NOMO-1 treated with DMSO at 0.1 percent for 48 hours (cell line): Measurements from ENCODE around the gene ADGRA1.

Experiments used
- DNase-seq: peaks from one replicate; lab custom pipeline; 2025; ENCODE audit not compliant: unreplicated experiment; lab: John Stamatoyannopoulos, UW

ADGRA1 gene

DNA sequence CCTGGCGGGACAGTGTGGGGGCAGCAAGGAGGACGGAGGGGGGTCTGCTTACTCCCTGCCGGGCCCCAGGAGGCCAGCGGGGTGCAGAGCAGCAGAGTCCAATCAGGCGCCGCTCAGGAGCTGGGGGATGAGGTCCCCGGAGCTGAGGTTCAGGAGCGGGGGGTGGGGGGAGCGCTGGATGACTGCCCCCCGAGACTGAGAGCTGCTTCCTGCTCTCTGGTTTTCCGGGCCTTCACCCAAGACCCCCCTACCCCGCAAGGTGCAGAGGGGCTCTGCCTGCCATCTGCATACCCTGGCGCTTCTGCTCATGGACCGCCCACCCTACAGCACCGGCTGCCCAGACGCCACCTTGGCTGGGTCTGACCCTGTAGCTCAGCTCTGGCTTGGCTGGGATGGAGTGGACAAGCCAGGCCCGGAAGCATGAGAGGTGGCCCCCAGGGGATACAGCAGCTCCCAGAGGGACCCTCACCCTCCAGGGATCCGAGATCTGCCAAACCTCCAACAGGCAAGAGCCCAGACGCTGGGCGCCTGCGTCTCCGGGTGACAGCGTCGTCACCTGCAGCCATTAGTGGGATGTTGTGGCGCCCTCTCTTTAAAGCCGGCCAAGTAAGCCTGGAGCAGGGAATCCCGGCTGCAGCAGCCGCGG lies 73.2 kb downstream of the ADGRA1 start:
- no peak for DNase-seq

DNA sequence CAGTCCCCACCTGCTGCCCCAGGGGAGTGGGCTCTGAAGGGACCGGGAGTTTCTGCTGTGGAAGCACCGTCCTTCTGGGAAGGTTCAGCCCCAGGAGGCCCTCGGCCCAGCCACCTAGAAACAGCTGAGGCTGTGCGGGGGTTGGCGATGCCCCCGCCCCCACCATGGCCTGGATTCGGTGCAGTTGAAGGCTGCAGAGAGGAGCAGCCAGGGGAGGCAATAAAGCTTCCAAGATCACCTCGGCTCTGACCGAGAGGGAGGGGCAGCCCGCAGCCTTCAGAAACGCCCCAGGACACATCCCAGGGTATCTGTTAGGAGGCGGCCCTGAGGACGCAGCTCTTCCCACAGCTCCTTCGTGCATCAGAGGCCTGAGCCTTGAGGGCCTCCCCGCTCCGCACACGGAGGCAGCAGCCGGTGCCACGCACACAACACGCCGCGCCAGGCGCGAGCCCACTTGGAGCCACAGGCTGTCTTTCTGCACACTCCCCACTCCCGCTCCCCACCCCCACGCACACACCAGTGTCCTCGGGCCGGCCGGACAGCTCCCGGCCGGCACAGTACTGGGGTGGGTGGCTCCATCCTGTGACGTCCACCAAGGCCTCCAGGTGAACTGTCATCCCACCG lies 73.9 kb downstream of the ADGRA1 start:
- DNase-seq, result no peak

DNA sequence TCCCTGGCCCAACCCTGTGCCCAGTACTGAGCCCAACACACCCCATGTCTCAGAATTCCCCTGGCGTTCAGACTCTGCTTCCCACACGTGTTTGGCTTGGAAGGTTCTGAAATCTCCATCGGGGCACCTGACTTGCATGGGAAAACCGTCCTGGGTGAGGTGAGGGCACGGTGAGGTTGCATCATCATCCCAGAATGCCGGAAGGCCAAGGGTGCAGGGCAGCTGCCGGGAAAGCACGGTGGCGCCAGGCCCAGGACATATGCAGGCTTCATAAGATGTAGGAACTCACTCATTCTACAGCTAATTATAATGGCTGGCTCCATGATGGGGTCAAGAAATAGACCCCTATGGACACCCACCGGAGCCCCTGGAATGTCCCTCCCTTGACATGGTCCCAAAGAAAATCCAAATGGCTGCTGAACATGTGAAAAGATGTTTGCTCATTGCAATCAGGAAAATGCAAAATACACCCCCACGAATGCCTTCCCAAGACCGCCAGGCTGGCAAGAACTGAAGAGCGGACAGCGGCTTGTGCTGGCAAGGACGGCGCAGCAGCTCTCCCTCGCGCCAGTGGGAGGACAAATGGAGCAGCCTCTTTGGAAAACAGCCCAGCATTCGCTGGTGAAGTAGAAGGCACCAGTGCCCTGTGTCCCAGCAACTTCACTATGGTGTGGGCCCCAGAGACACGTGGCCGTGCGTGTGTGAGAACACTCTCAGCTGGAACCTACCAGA lies 74.6 kb downstream of the ADGRA1 start:
- no peak for DNase-seq

DNA sequence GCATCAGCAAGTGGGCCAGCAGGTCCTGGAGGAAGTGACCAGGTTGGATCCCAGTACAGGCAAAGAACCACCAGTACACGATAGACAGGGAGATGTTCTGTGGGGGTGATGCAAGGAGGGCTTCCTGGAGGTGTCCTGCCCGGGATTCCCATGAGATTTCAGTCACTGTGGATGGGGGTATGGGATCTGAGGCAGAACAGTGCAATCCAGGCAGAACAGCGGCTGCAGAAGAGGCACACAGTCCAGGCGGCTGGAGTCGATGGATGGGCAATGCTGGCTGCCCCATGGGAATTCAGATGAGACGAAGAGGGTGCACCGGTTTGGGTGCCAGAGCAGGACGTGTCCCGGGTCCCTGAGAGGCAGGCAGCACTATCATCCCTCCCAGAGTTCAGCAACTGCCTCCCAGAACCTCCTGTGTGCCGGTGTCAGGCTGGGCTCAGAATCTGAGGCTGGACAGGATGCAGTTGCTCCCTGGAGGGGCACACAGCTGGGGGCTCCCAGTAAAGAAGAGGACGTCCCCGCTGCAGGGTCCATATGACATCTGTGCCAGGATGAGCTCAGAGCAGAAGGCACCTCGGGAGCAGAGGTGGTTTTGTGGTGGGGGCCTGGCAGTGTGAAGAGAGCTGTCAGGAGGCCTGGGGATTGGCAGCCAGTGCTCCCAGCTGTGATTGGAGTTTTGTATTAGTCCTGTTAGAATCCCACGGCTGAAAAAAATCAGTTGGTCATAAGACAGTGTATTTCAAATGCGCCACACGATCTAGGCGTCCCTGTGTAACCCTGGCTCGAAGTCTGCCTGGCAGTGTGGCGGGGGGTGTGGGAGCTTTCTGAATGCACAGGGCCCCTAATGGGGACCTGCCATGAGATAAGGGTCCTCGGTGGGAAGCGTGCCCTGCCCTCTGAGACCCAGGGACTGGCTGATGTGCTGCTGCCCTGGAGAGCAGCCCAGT lies 75.5 kb downstream of the ADGRA1 start:
- DNase-seq, result no peak

DNA sequence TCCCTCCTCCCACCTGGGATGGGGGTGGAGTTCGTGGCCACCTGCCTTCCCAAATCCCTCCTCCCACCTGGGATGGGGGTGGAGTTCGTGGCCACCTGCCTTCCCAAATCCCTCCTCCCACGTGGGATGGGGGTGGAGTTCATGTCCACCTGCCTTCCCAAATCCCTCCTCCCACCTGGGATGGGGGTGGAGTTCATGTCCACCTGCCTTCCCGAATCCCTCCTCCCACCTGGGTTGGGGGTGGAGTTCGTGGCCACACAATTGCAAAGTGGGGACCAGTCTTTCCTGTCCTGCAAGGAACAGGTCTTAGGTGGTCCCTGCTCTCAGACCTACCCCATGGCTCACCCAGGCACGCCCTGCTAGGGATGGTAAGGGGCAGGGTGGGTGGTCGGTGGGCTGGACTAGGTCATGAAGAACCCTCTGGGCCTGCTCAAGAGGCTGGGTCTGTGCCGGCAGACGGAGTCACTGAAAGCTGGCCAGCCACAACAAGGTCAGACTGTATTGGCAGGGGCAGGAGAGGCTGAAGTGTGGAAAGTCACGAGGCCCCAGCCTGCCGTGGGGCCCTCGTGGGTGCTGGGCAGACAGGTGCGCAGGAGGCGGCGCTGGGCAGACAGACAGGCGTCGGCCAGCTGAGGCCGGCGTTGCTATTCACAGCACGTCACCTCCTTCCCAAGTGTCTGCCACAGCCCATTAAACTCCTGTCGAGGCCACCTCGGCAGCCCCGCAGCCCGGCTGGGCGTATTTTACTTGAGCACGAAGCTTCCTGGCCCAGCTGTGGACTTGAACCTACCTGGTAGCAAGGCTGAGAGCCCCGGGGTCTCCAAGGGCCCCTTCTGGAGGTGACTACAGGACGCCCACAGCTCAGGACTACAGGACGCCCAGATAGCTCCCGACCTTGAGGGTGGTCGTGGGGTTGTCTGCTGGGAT lies 76.4 kb downstream of the ADGRA1 start:
- DNase-seq, result no peak

DNA sequence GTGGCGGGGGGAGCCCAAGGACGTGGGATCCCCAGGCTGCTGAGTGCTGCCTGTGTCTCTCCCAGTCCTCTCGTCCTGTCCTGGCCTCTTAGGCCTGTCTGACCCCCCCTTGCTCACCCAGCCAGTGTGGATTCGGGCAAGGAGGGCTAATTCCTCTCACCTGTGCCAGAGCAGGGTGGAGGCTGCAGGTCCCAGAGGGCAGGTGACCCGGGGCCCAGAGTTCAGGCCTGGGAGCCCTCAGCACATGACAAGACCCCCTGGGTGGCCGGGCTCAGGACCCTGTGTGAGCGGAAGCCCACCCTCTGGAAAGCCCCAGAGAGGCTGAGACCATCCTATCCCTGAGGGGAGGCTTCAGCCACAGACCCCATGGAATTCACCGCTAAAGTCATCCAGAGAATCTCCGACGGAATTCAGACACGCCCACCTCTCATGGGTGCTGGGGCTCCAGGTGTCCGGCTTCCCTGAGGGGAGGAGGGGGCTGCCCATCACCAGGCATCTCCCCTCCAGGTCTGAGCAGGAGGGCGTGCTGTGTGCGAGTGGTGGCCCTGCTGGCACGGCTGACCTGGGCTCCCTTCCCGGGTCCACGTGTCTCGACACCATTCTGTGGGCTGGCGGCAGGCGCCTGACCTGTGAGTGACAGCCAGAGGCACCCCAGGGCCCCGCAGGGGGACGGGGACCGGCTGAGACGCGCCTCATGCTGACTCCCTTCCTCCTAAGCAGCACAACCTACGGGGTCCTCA lies 77.3 kb downstream of the ADGRA1 start:
- no peak for DNase-seq

DNA sequence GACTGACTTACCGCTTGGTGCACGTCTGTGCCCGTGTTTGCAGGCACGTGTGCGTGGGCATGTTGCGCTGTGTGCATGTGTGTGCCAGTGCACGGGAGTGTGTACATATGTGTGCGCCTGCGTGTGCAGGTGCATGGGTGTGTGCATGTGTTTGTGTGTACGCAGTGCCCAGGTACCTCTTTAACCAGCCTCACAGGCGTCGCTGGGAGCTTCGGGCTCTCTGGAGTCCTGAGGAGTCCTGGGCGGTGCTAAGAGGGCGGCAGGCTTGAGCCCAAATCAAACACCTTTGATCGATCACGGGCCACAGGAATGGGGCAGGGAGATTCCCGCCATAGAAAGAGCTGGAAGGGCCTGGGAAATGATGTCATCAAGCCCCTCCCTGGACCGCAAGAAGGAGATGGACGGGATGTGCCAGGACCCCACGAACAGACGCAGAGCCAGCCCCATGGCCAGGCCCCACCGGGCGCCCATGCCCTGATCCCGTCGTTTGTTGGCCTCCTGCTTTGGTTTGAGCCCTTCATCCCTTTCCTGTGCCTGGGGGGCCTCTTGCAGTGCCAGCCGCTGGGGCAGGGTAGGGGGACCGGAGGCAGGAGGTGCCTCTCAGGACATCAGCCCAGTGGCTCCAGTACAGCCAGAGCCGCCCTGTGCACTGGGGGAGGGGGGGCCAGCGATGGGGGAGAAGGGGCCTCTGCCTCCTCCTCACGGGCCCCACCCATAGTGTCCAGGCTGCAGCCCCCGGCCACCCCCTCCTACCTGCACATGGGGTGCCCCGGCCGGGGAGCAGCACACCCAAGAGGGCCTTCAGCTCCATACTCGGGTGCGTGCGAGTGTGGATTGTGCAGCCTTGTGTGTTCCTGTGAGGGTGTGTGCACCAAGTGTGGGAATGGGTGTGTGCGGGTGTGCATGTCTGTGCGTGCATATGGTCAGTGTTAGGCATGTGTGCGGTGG lies 78.1 kb downstream of the ADGRA1 start:
- no peak for DNase-seq

DNA sequence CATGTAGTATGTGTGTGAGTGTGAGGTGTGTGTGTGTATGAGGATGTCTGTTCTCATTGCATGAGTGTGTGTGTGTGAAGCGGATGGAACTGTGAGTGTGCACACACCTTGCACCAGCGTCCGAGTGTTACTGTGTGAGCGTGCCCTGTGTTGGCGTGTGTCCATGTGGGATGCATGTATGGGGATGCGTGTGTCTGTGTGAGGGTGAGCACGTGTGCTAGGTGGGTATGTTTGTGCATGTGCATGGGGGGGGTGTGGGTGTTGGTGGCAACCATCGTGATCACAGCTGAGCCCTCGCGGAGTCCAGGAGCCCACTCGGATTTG lies 78.7 kb downstream of the ADGRA1 start:
- no peak for DNase-seq

DNA sequence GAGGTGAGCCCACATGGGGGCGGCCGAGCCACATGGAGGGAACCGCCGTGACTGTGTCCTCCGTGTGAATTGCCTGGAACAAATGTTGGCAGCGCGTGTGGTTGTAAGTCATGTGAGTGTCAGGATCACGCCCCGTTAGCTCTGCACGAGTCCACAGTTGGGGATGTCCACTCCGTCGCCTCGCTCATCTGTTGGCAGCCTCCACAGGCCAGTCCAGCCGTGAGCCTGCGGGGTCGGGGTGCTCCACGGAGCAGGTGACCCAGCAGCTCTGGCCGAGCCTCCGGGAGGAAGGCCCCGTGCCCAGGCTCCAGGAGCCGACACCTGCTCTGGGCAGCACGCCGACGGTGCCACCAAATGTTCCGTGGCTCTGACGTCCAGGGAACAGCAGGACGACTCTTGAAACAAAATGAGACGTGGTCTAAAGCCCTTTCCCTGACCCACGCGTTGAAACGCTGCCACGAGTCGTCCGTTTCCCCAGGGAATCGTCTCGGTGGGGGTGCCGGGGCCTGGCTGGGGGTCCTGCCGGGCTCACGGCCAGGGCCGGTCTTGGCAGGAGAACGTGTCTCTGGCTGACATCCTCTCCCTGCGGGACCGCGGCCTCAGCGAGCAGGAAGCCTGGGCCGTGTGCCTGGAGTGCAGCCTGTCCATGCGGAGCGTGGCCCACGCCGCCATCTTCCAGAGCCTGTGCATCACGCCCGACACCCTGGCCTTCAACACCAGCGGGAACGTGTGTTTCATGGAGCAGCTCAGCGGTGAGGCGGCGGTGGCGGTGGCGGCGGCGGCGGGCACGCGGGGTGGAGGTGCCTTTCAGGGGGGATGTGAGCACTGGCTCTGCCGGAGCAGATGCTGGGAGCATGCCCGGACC lies 79.3 kb downstream of the ADGRA1 start:
- no peak for DNase-seq

DNA sequence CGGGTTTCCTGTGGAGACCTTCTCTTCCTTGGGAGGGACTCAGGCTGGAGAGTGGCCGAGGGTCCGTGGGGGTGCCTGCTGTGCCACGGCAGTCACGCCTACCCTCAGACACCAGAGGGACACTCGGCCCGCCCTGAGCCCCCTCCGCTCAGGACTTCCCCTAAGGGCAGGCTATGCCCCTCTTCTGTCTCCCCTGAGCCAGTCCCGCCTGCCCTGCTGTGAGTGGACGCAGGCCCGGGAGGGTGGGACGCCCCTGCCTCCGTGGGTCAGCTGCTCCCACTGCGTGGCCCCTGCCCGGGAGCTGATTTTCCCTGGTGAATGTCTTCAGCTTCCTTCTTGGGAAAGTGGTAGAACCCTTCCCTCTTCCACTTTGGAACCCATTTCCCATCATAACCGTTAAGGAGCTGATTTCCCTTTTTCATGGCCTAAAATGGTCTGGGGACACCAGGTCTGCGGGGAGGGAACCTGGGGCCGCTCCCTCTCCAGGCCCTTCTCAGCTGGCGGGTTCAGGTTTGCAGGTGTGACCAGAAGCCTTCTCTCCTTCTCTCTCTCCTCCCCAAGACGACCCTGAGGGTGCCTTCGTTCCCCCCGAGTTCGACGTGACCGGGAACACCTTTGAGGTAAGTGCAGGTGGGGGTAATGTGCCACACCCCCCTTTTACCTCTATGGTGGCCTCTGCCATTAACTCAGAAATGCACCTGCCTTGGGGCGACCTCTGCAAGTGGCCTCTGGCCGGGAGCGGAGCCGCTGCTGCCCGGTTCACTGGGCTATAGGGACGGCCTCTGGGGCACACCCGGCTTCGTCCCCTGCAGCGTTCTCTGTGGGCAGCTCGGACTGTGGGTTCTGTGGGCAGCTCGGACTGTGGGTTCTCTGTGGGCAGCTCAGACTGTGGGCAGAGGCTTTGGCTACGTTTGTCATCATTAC lies 80.2 kb downstream of the ADGRA1 start:
- no peak for DNase-seq

DNA sequence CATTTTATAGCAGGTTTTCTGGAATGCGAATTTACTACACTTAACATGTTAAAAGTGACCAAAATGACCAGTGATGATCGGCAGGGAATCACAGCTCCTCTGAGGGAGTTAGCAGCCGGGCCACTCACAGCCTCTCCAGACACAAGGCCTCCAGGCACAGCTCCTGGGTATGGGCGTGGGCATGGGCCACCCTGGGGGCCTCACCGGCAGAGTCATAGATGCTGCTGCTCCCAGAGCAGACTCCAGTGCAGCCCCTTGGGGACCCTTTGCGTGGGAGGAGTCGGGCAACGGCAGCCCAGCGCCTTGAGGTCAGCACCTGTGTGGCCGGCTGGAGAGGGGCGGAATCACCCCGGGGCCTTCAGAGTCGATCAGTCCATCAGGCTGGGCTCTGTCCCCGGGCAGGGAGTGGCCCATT lies 80.9 kb downstream of the ADGRA1 start:
- no peak for DNase-seq

DNA sequence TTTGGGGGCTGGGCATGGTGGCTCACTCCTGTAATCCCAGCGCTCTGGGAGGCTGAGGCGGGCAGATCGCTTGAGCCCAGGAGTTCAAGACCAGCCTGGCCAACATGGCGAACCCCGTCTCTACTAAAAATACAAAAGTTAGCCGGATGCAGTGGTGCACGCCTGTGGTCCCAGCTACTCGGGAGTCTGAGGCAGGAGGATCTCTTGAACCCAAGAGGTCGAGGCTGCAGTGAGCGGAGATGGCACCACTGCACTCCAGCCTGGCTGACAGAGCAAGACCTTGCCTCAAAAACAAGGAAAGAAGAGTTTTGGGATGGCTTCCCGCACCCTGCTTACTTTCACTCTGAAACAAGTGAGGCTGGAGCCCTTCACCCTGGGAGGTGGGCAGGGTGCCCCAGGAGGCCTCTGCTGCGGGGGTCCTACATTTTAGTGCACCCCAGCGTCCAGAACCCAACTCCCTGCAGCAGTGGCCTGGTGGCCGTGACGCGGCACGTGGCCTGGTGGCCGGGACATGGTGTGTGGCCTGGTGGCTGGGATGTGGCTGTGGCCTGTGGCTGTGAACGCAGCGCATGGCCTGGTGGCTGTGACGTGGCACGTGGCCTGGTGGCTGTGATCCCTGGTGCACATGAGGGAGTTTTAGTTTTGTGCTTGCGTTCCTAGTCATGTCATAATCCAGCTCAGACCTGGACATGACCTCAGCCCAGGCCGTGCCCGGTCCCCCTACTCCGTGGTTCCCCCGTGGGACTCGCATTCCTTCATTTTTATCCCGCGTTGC lies 81.6 kb downstream of the ADGRA1 start:
- no peak for DNase-seq

DNA sequence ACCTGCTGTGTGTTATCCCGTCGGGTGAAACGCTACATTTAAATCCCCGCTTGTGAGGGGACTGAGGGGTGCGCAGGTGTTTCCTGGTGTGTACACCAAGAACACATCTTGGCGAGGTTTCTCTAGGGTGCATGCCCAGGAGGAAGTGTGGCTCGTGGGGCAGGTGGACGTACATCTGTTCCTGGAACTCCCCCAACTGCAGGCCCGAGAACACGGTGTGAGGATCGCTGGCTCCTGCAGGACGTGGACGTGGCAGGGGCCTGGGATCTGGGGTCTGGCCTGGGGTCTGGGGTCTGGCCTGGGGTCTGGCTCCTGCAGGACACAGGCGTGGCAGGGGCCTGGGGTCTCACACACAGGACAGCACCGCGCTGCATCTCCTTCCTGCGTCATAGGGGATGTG lies 82.4 kb downstream of the ADGRA1 start:
- DNase-seq, result no peak

DNA sequence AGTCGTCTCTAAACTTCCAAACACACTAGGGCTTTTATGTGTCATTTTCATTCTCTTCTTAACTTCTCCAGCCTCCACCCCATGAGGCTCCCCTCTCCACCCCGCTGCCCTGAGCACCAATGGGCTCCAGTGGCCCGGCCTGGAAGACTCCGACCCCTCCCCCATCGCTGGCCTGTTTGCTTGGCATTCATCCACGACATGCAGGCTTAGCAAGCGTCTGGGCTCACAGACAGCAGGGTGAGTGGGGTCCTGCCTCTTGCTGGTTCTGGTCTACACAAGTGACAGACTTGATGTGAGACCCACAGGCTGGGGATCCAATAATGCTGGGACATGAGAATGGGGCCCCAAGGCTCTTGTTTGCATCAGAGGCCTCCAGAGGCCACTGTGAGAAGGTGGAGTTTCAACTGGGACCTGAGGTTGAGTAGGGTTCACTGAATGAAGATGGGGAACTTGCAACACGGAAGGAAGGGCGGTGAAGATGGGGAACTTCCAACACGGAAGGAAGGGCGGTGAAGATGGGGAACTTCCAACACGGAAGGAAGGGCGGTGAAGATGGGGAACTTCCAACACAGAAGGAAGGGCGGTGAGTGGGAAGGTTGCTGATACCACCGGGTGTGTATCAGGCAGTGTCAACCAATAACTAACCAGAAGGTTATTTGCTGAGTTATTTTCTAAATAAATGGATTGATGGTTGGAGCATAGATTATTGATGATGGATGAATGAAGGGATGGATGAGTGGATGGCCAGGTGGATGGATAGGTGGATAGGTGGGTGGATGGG lies 86.3 kb downstream of the ADGRA1 start:
- DNase-seq, result no peak

DNA sequence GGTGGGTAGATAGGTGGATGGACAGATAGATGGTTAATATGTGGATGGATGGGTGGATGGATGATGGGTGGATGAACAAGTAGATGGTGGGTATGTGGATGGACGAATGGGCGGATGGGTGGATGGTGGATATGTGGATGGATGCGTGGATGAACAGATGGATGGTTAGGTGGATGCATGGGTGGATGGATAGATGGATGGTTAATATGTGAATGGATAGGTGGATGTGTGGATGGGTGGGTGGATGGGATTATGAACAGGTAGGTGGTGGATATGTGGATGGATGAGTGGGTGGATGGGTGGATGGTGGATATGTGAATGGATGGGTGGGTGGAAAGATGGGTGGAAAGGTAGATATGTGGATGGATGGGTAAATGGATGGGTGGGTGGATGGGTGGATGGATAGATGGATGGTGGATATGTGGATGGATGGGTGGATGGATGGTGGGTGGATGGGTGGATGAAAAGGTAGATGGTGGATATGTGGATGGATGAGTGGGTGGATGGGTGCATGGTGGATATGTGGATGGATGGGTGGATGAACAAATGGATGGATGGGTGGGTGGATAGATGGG lies 87.1 kb downstream of the ADGRA1 start:
- no peak for DNase-seq
